ENCODE measurements around the gene FBXO15. TPM values are rescaled to one million over a fixed set of nuclear protein-coding genes. Genes with fewer than 3 reads are reported as not detected.

The FBXO15 gene
- total RNA-seq, 1 donor, result 0.63 TPM

GRCh38 chr18:74068296-74068695 is 79.3 kb downstream of the FBXO15 start:
- Histone ChIP-seq H3K4me3 (ENCODE audit: low read length) (no peak overlapping the region), H3K27me3 (ENCODE audit: insufficient read depth, low read length) (no peaks in the 10 kb centered on the region), H3K4me1 (ENCODE audit: insufficient read depth, low read length) (peaks cover 22% of the 10 kb centered on the region), H3K9me3 (ENCODE audit: low read depth, low read length) (no peaks in the 10 kb centered on the region)

- H3K4me3 ChIP-seq (ENCODE audit: low read length), result no peak overlapping the region
Measured at GRCh38 chr18:74066018-74066417, 81.6 kb downstream of the FBXO15 start.

GRCh38 chr18:74065366-74065765 is 82.3 kb downstream of the FBXO15 start:
- Histone ChIP-seq H3K27me3 (ENCODE audit: insufficient read depth, low read length) (no peaks in the 10 kb centered on the region), H3K9me3 (ENCODE audit: low read depth, low read length) (no peaks in the 10 kb centered on the region), H3K4me3 (ENCODE audit: low read length) (no peak overlapping the region), H3K4me1 (ENCODE audit: insufficient read depth, low read length) (peaks cover 22% of the 10 kb centered on the region)

More at GRCh38 chr18:74066018-74066417, 81.6 kb downstream of the FBXO15 start:
- H3K9me3 ChIP-seq (ENCODE audit: low read depth, low read length), result no peaks in the 10 kb centered on the region
- no peaks in the 10 kb centered on the region for H3K27me3 ChIP-seq (ENCODE audit: insufficient read depth, low read length)
- peaks cover 22% of the 10 kb centered on the region for H3K4me1 ChIP-seq (ENCODE audit: insufficient read depth, low read length)

GRCh38 chr18:74064510-74064909 is 83.1 kb downstream of the FBXO15 start:
- H3K27me3 ChIP-seq (ENCODE audit: insufficient read depth, low read length), result no peaks in the 10 kb centered on the region
- peaks cover 16% of the 10 kb centered on the region for H3K4me1 ChIP-seq (ENCODE audit: insufficient read depth, low read length)

GRCh38 chr18:74063557-74063956 is 84.1 kb downstream of the FBXO15 start:
- H3K27me3 ChIP-seq (ENCODE audit: insufficient read depth, low read length), result no peaks in the 10 kb centered on the region
- H3K9me3 ChIP-seq (ENCODE audit: low read depth, low read length), result no peaks in the 10 kb centered on the region
- no peak overlapping the region for H3K4me3 ChIP-seq (ENCODE audit: low read length)
- peaks cover 9% of the 10 kb centered on the region for H3K4me1 ChIP-seq (ENCODE audit: insufficient read depth, low read length)

More at GRCh38 chr18:74064510-74064909, 83.1 kb downstream of the FBXO15 start:
- no peak overlapping the region for H3K4me3 ChIP-seq (ENCODE audit: low read length)
- no peaks in the 10 kb centered on the region for H3K9me3 ChIP-seq (ENCODE audit: low read depth, low read length)

GRCh38 chr18:74063023-74063422 is 84.6 kb downstream of the FBXO15 start:
- Histone ChIP-seq H3K9me3 (ENCODE audit: low read depth, low read length) (no peaks in the 10 kb centered on the region), H3K4me1 (ENCODE audit: insufficient read depth, low read length) (peaks cover 9% of the 10 kb centered on the region), H3K4me3 (ENCODE audit: low read length) (no peak overlapping the region), H3K27me3 (ENCODE audit: insufficient read depth, low read length) (no peaks in the 10 kb centered on the region)

GRCh38 chr18:74062037-74062436 is 85.6 kb downstream of the FBXO15 start:
- Histone ChIP-seq H3K4me1 (ENCODE audit: insufficient read depth, low read length) (peaks cover 9% of the 10 kb centered on the region), H3K4me3 (ENCODE audit: low read length) (no peak overlapping the region), H3K9me3 (ENCODE audit: low read depth, low read length) (no peaks in the 10 kb centered on the region), H3K27me3 (ENCODE audit: insufficient read depth, low read length) (no peaks in the 10 kb centered on the region)

- Histone ChIP-seq H3K4me1 (ENCODE audit: insufficient read depth, low read length) (peaks cover 9% of the 10 kb centered on the region), H3K4me3 (ENCODE audit: low read length) (no peak overlapping the region), H3K9me3 (ENCODE audit: low read depth, low read length) (no peaks in the 10 kb centered on the region), H3K27me3 (ENCODE audit: insufficient read depth, low read length) (no peaks in the 10 kb centered on the region)
Measured at GRCh38 chr18:74060579-74060978, 87.1 kb downstream of the FBXO15 start.

GRCh38 chr18:74050807-74051206 is 96.8 kb downstream of the FBXO15 start:
- H3K9me3 ChIP-seq (ENCODE audit: low read depth, low read length), result no peaks in the 10 kb centered on the region
- no peaks in the 10 kb centered on the region for H3K4me1 ChIP-seq (ENCODE audit: insufficient read depth, low read length)
- no peak overlapping the region for H3K4me3 ChIP-seq (ENCODE audit: low read length)
- H3K27me3 ChIP-seq (ENCODE audit: insufficient read depth, low read length), result no peaks in the 10 kb centered on the region

GRCh38 chr18:74040459-74041332 is 106.9 kb downstream of the FBXO15 start:
- Histone ChIP-seq H3K27me3 (ENCODE audit: insufficient read depth, low read length) (no peaks in the 10 kb centered on the region), H3K9me3 (ENCODE audit: low read depth, low read length) (no peaks in the 10 kb centered on the region), H3K4me1 (ENCODE audit: insufficient read depth, low read length) (no peaks in the 10 kb centered on the region), H3K4me3 (ENCODE audit: low read length) (no peak overlapping the region)

GRCh38 chr18:74040008-74040407 is 107.6 kb downstream of the FBXO15 start:
- H3K4me1 ChIP-seq (ENCODE audit: insufficient read depth, low read length), result no peaks in the 10 kb centered on the region
- no peaks in the 10 kb centered on the region for H3K9me3 ChIP-seq (ENCODE audit: low read depth, low read length)
- no peaks in the 10 kb centered on the region for H3K27me3 ChIP-seq (ENCODE audit: insufficient read depth, low read length)
- no peak overlapping the region for H3K4me3 ChIP-seq (ENCODE audit: low read length)

- Histone ChIP-seq H3K4me3 (ENCODE audit: low read length) (no peak overlapping the region), H3K4me1 (ENCODE audit: insufficient read depth, low read length) (no peaks in the 10 kb centered on the region), H3K27me3 (ENCODE audit: insufficient read depth, low read length) (peaks cover 8% of the 10 kb centered on the region)
Measured at GRCh38 chr18:74029161-74029560, 118.5 kb downstream of the FBXO15 start.

More at GRCh38 chr18:74029161-74029560, 118.5 kb downstream of the FBXO15 start:
- no peaks in the 10 kb centered on the region for H3K9me3 ChIP-seq (ENCODE audit: low read depth, low read length)

Other genes starting within 250 kb of the FBXO15 start
- gene TIMM21, start 689 bp upstream of the FBXO15 start, total RNA-seq, result 10.0 TPM
- 3.8 TPM for gene CYB5A, start 144.1 kb upstream of the FBXO15 start, total RNA-seq
- gene C18orf63, start 168.0 kb upstream of the FBXO15 start, total RNA-seq, result not detected

All from mononuclear cell (primary cell).